Endodermal cell (in vitro differentiated cells): ENCODE data around the gene RERE. TPM values are rescaled to one million over a fixed set of nuclear protein-coding genes. Genes with fewer than 3 reads are reported as not detected.
"Not testable (repeated sequence)": the region's sequence is repeated elsewhere in the genome, so short reads cannot be mapped to it uniquely, and the experiment has no call there.

Source experiments
- DNase-seq: peaks from one replicate; pipeline ENCODE4 v3.0.0-alpha.2; 2017
- H3K27ac ChIP-seq: 2 replicates; pipeline ENCODE4 v1.5.1; 2013; ENCODE audit warnings: mild to moderate bottlenecking, low read depth, low read length, moderate library complexity
- H3K27me3 ChIP-seq: 2 replicates; pipeline ENCODE4 v1.6.1; 2013; ENCODE audit warnings: mild to moderate bottlenecking, low read length, moderate library complexity; ENCODE audit not compliant: insufficient read depth, control insufficient read depth, poor library complexity, severe bottlenecking
- H3K36me3 ChIP-seq: 2 replicates; pipeline ENCODE4 v1.7.0; 2013; ENCODE audit warnings: mild to moderate bottlenecking, low read length, moderate library complexity; ENCODE audit not compliant: control insufficient read depth, insufficient read depth
- H3K4me1 ChIP-seq: one replicate; pipeline ENCODE4 v1.7.0; 2013; ENCODE audit warnings: low read length; ENCODE audit not compliant: control insufficient read depth, insufficient read depth
- H3K4me3 ChIP-seq: 2 replicates; pipeline ENCODE4 v1.5.1; 2013; ENCODE audit warnings: mild to moderate bottlenecking, low read length, moderate library complexity
- H3K9ac ChIP-seq: 2 replicates; pipeline ENCODE4 v1.6.1; 2013; ENCODE audit warnings: mild to moderate bottlenecking, low read length, moderate library complexity; ENCODE audit not compliant: poor library complexity, severe bottlenecking; ENCODE audit errors: extremely low read depth
- H3K9me3 ChIP-seq: 2 replicates; pipeline ENCODE4 v1.6.1; 2013; ENCODE audit warnings: mild to moderate bottlenecking, low read length, moderate library complexity; ENCODE audit not compliant: control insufficient read depth
- H3K27ac Mint-ChIP-seq: 2 replicates; pipeline ENCODE4 v1.8.0; 2020; ENCODE audit warnings: mixed read lengths
- H3K27me3 Mint-ChIP-seq: 2 replicates; pipeline ENCODE4 v1.8.0; 2021; ENCODE audit warnings: mild to moderate bottlenecking, mixed read lengths; ENCODE audit not compliant: insufficient read depth
- H3K36me3 Mint-ChIP-seq: 2 replicates; pipeline ENCODE4 v1.8.0; 2020; ENCODE audit warnings: low read depth, mixed read lengths
- H3K4me1 Mint-ChIP-seq: 2 replicates; pipeline ENCODE4 v1.8.0; 2020; ENCODE audit warnings: mixed read lengths
- H3K4me3 Mint-ChIP-seq: 2 replicates; pipeline ENCODE4 v1.8.0; 2020; ENCODE audit warnings: mild to moderate bottlenecking, moderate library complexity, mixed read lengths
- H3K9me3 Mint-ChIP-seq: 2 replicates; pipeline ENCODE4 v1.8.0; 2020; ENCODE audit warnings: mild to moderate bottlenecking, mixed read lengths
- WGBS, 2 experiments: methylation state at CpG; one replicate each; pipeline versions ENCODE4 v1.1.5 to v1.1.7; 2013; ENCODE audit warnings: missing lambda C conversion rate in 2 of 2, mixed read lengths in 1 of 2; ENCODE audit not compliant: insufficient coverage in 1 of 2, insufficient read length in 1 of 2; 5-methylcytosine and 5-hydroxymethylcytosine counted together
- total RNA-seq, 2 donors: library from RNA; stranded (reverse); fragmentation: NEBNext Ultra II Directional in 1 of 2; extraction: Animal tissue kit (Norgen Biotek cat#: 25700) in 1 of 2; gene quantifications; 2 replicates in 1 of 2; 3 replicates in 1 of 2; pipeline ENCODE4 v1.2.1, GENCODE V29; 2021
- TF ChIP-seq, protein P1 (sequence below): fragments of 200-600 bp; sonication (generic); conservative IDR thresholded peaks from 2 replicates; pipeline ENCODE4 v1.5.0; 2021; ENCODE audit warnings: antibody characterized with exemption, mild to moderate bottlenecking

RERE gene
- total RNA-seq, 2 donors from 2014 or later: 159 to 179 TPM

DNA sequence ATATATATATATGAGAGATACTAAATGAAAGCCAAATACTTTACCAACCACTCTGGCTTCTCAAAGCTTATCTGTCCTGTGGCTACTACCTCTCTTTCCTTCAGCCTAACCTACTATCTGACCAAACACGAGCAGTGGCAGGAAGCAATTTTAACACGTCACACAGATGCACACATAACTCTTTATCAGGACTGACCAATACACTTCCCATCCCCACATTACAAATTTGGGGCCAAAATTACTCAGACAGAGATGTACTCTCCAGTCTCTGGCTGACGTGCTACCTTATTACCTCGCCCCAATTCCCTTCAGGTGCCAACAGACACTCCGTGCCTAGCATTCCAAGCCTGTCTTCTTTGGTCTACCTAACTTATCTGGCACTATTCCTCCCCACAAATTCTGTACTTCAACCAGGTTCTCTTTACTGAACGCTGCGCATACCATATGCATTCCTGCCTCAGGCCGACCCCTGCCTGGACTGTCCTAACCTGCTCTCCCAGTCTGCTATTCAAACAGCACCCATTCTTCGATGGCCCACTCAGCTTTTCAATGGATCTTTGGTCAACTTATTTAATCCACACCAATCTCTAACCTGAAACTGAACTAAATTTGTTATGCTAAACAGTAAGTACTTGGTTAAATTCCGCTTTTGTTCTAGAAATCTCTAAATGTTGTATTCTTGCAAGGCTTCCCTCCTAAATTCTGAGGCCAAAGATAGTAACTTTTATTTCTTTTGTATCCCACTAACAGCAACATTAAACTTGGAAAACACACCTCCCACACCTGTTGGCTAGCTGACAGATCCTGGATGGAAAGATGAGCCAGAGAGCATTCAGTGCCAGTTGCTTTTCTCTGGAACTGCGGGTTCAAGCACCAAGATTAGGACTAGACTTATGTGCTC is 27.9 kb downstream of the RERE start:
- whole genome bisulfite sequencing, 2 experiments: 87 to 94% methylated on average over 10 to 11 of the region's 11 CpGs
- H3K4me3 ChIP-seq: no peak overlapping the region
- no peak overlapping the region for H3K27ac ChIP-seq
- H3K9me3 ChIP-seq: no peaks in the 10 kb centered on the region
- Mint-ChIP-seq H3K27me3 (no peaks in the 10 kb centered on the region), H3K36me3 (peaks cover under 1% of the 10 kb centered on the region), H3K9me3 (no peaks in the 10 kb centered on the region), H3K4me1 (peaks cover 49% of the 10 kb centered on the region), H3K27ac (peak overlapping the region; percentile 79), H3K4me3 (peak overlapping the region; percentile 8)
- DNase-seq: no peak
- H3K27me3 ChIP-seq: no peaks in the 10 kb centered on the region
- H3K36me3 ChIP-seq: peaks cover 9% of the 10 kb centered on the region
- TF ChIP-seq, protein P1, sequence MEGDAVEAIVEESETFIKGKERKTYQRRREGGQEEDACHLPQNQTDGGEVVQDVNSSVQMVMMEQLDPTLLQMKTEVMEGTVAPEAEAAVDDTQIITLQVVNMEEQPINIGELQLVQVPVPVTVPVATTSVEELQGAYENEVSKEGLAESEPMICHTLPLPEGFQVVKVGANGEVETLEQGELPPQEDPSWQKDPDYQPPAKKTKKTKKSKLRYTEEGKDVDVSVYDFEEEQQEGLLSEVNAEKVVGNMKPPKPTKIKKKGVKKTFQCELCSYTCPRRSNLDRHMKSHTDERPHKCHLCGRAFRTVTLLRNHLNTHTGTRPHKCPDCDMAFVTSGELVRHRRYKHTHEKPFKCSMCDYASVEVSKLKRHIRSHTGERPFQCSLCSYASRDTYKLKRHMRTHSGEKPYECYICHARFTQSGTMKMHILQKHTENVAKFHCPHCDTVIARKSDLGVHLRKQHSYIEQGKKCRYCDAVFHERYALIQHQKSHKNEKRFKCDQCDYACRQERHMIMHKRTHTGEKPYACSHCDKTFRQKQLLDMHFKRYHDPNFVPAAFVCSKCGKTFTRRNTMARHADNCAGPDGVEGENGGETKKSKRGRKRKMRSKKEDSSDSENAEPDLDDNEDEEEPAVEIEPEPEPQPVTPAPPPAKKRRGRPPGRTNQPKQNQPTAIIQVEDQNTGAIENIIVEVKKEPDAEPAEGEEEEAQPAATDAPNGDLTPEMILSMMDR: no peak
- H3K4me1 ChIP-seq: no peaks in the 10 kb centered on the region
- H3K9ac ChIP-seq: no peak overlapping the region

DNA sequence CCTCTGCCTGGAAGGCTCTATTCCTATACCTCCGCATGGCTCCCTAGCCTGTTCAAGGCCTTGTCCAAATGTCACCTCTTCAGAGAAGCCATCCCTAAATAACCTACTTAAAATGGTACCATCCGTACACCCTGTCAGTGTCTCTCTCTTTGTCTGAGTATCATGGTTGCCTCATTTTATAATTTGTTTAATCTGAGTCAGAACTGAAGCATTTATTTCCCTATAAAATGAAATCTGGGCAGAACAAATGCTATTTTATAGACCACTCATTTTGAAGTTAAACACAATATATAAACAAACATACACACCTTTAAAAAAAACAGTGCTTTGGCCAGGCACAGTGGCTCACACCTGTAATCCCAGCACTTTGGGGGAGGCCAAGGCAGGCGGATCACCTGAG is 30.2 kb downstream of the RERE start:
- H3K9me3 Mint-ChIP-seq: no peaks in the 10 kb centered on the region
- Histone ChIP-seq H3K9ac (no peak overlapping the region), H3K4me1 (no peaks in the 10 kb centered on the region), H3K4me3 (no peak overlapping the region), H3K27ac (no peak overlapping the region), H3K36me3 (peaks cover 9% of the 10 kb centered on the region), H3K9me3 (no peaks in the 10 kb centered on the region), H3K27me3 (no peaks in the 10 kb centered on the region)
- no peaks in the 10 kb centered on the region for H3K36me3 Mint-ChIP-seq
- 96 to 100% methylated on average over 2 to 3 of the region's 3 CpGs for WGBS, 2 experiments
- TF ChIP-seq, protein P1: no peak
- peaks cover 49% of the 10 kb centered on the region for H3K4me1 Mint-ChIP-seq
- peak overlapping the region; percentile 12 for H3K27ac Mint-ChIP-seq
- no peak overlapping the region for H3K4me3 Mint-ChIP-seq
- no peak for DNase-seq
- H3K27me3 Mint-ChIP-seq: no peaks in the 10 kb centered on the region

- not testable (repeated sequence) for H3K9ac ChIP-seq, H3K4me3 Mint-ChIP-seq, H3K27ac Mint-ChIP-seq, H3K4me3 ChIP-seq, H3K9me3 Mint-ChIP-seq, H3K27ac ChIP-seq, DNase-seq, H3K9me3 ChIP-seq, H3K36me3 Mint-ChIP-seq, H3K4me1 ChIP-seq, H3K36me3 ChIP-seq, H3K27me3 ChIP-seq, H3K27me3 Mint-ChIP-seq
- H3K4me1 Mint-ChIP-seq: peaks cover 46% of the 10 kb centered on the region
- WGBS, 2 experiments: 95 to 98% methylated on average over 3 to 4 of the region's 4 CpGs
Measured at GRCh38 chr1:8786204-8786603, 31.2 kb downstream of the RERE start.
